GM12878 (cell line): Measurements from ENCODE around the gene RAB35. TPM values are rescaled to one million over a fixed set of nuclear protein-coding genes. Genes with fewer than 3 reads are reported as not detected.
A peak's percentile ranks its signal among the peaks of the same experiment; 100 is the strongest.

ENCODE experiments used
- ATF3 ChIP-seq: IDR thresholded peaks from 2 replicates; pipeline ENCODE4 v1.6.1; 2011; ENCODE audit warnings: low read depth, mild to moderate bottlenecking, low read length, moderate library complexity, borderline replicate concordance; ENCODE audit errors: extremely low read depth
- BHLHE40 ChIP-seq, 2 experiments: fragments of 450-650 bp in 1 of 2; IDR thresholded peaks; 2 replicates each; pipeline ENCODE4 v1.6.1; 2011 to 2017; ENCODE audit warnings: low read depth in 2 of 2, borderline replicate concordance in 1 of 2, improper control_type of control experiment in 1 of 2, low read length in 1 of 2, mild to moderate bottlenecking in 1 of 2
- CBX3 ChIP-seq: fragments of 200-600 bp; sonication (generic); IDR thresholded peaks from 2 replicates; pipeline ENCODE4 v1.6.1; 2016; ENCODE audit warnings: low read depth, borderline replicate concordance
- CREB1 ChIP-seq: IDR thresholded peaks from 2 replicates; pipeline ENCODE4 v1.6.1; 2012; ENCODE audit warnings: low read depth, mild to moderate bottlenecking, inconsistent platforms
- GABPA ChIP-seq: IDR thresholded peaks from 2 replicates; pipeline ENCODE4 v1.6.1; 2014; ENCODE audit warnings: antibody characterized with exemption, low read depth, mild to moderate bottlenecking, inconsistent platforms
- HCFC1 ChIP-seq: fragments of 150-350 bp; IDR thresholded peaks from 2 replicates; pipeline ENCODE4 v1.6.1; 2014; ENCODE audit warnings: low read length
- IRF4 ChIP-seq: IDR thresholded peaks from 2 replicates; pipeline ENCODE4 v1.6.1; 2011; ENCODE audit warnings: low read depth, low read length
- RAD21 ChIP-seq: IDR thresholded peaks from 2 replicates; pipeline ENCODE4 v1.6.1; 2011; ENCODE audit warnings: mild to moderate bottlenecking, low read depth, low read length, moderate library complexity; ENCODE audit not compliant: insufficient read depth
- RAD51 ChIP-seq: fragments of 450-650 bp; IDR thresholded peaks from 2 replicates; pipeline ENCODE4 v1.6.1; 2016; ENCODE audit warnings: moderate library complexity, mild to moderate bottlenecking, inconsistent platforms
- RCOR1 ChIP-seq: conservative IDR thresholded peaks from 2 replicates; pipeline ENCODE4 v1.6.1; 2012; ENCODE audit warnings: low read depth, low read length, improper control_type of control experiment
- SIN3A ChIP-seq: IDR thresholded peaks from 2 replicates; pipeline ENCODE4 v1.6.1; 2012; ENCODE audit warnings: low read depth, low read length, improper control_type of control experiment
- SMC3 ChIP-seq: IDR thresholded peaks from 2 replicates; pipeline ENCODE4 v1.6.1; 2011; ENCODE audit warnings: low read length, improper control_type of control experiment, borderline replicate concordance
- SPI1 ChIP-seq: IDR thresholded peaks from 2 replicates; pipeline ENCODE4 v1.6.1; 2011; ENCODE audit warnings: low read depth, mild to moderate bottlenecking, low read length, moderate library complexity, borderline replicate concordance; ENCODE audit not compliant: insufficient read depth
- STAT1 ChIP-seq: fragments of 450-650 bp; conservative IDR thresholded peaks from 2 replicates; pipeline ENCODE4 v1.6.1; 2014; ENCODE audit warnings: antibody characterized with exemption, mild to moderate bottlenecking
- STAT3 ChIP-seq: IDR thresholded peaks from 2 replicates; pipeline ENCODE4 v1.6.1; 2011; ENCODE audit warnings: low read depth, low read length, improper control_type of control experiment
- TCF12 ChIP-seq: IDR thresholded peaks from 2 replicates; pipeline ENCODE4 v1.6.1; 2011; ENCODE audit warnings: low read depth, mild to moderate bottlenecking, low read length
- USF2 ChIP-seq: IDR thresholded peaks from 2 replicates; pipeline ENCODE4 v1.6.1; 2011; ENCODE audit warnings: low read depth, low read length, improper control_type of control experiment, borderline replicate concordance
- ZBTB11 ChIP-seq: fragments of 450-650 bp; formaldehyde crosslinking; IDR thresholded peaks from 2 replicates; pipeline ENCODE4 v1.5.0; 2022; ENCODE audit warnings: mild to moderate bottlenecking, missing genetic modification characterization
- ZNF384 ChIP-seq: IDR thresholded peaks from 2 replicates; pipeline ENCODE4 v1.6.1; 2012; ENCODE audit warnings: low read depth, mild to moderate bottlenecking, low read length, improper control_type of control experiment, borderline replicate concordance
- polyA plus RNA-seq, 11 experiments: library from polyadenylated mRNA; depleted of rRNA in 4 of 11; unstranded in 6 of 11; stranded (reverse) in 5 of 11; fragments of >200 nt; fragmentation: Nextera tagmentation in 4 of 11; fragmentation: Illumina TruSeq in 1 of 11; extraction: Ambion mirVana in 4 of 11; extraction: Trizol in 1 of 11; gene quantifications; 1 replicate in 1 of 11; 2 replicates in 10 of 11; pipeline versions ENCODE4 v1.2.1 to v1.2.3, GENCODE V29; 2011 to 2016; ENCODE audit warnings: inconsistent platforms in 2 of 11, missing spikeins in 2 of 11, low read depth in 1 of 11
- total RNA-seq, 4 experiments: library from RNA; depleted of rRNA in 3 of 4; stranded (reverse); fragments of >200 nt in 3 of 4; fragmentation: Illumina TruSeq in 1 of 4; extraction: Trizol in 1 of 4; gene quantifications; 2 replicates each; pipeline versions ENCODE4 v1.2.1 to v1.2.3, GENCODE V29; 2013 to 2021
- TF ChIP-seq, protein P1 (sequence below): fragments of 150-350 bp; IDR thresholded peaks from 2 replicates; pipeline ENCODE4 v1.6.1; 2014; ENCODE audit warnings: mild to moderate bottlenecking, low read depth, low read length
- TF ChIP-seq, protein P2 (sequence below): IDR thresholded peaks from 2 replicates; pipeline ENCODE4 v1.6.1; 2012; ENCODE audit warnings: mild to moderate bottlenecking, low read depth, low read length

The RAB35 gene
- total and polyA plus RNA-seq, 10 of the 15 experiments (the other 5 are each of a cell fraction or from before 2014, with no cell fraction given) = 0.76 to 99.2 (median 43.8) TPM

GRCh38 chr12:120119271-120119973 is 2.9 kb upstream of the RAB35 start (continued):
- TF ChIP-seq, protein P1, sequence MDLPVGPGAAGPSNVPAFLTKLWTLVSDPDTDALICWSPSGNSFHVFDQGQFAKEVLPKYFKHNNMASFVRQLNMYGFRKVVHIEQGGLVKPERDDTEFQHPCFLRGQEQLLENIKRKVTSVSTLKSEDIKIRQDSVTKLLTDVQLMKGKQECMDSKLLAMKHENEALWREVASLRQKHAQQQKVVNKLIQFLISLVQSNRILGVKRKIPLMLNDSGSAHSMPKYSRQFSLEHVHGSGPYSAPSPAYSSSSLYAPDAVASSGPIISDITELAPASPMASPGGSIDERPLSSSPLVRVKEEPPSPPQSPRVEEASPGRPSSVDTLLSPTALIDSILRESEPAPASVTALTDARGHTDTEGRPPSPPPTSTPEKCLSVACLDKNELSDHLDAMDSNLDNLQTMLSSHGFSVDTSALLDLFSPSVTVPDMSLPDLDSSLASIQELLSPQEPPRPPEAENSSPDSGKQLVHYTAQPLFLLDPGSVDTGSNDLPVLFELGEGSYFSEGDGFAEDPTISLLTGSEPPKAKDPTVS = no peak
- TF ChIP-seq ZBTB11 (no peak), SIN3A (no peak), HCFC1 (no peak), GABPA (no peak), STAT3 (no peak), RAD21 (no peak), CREB1 (0 out of 2 replicates have a peak, but pooled peaks have one; percentile 28), USF2 (no peak), RAD51 (no peak), ZNF384 (peak; percentile 91), RCOR1 (no peak), ATF3 (no peak), IRF4 (peak; percentile 86), SPI1 (peak; percentile 77; the same call in 1 of the 2 replicates), CBX3 (no peak), BHLHE40 (IDR thresholded peaks at IDR 0.05; ENCODE audit: borderline replicate concordance in 1 of 2, low read depth in 2 of 2, low read length in 1 of 2) (no peak; a peak in 1 of 4 replicates), SMC3 (no peak), TCF12 (no peak), STAT1 (no peak)
- TF ChIP-seq, protein P2, sequence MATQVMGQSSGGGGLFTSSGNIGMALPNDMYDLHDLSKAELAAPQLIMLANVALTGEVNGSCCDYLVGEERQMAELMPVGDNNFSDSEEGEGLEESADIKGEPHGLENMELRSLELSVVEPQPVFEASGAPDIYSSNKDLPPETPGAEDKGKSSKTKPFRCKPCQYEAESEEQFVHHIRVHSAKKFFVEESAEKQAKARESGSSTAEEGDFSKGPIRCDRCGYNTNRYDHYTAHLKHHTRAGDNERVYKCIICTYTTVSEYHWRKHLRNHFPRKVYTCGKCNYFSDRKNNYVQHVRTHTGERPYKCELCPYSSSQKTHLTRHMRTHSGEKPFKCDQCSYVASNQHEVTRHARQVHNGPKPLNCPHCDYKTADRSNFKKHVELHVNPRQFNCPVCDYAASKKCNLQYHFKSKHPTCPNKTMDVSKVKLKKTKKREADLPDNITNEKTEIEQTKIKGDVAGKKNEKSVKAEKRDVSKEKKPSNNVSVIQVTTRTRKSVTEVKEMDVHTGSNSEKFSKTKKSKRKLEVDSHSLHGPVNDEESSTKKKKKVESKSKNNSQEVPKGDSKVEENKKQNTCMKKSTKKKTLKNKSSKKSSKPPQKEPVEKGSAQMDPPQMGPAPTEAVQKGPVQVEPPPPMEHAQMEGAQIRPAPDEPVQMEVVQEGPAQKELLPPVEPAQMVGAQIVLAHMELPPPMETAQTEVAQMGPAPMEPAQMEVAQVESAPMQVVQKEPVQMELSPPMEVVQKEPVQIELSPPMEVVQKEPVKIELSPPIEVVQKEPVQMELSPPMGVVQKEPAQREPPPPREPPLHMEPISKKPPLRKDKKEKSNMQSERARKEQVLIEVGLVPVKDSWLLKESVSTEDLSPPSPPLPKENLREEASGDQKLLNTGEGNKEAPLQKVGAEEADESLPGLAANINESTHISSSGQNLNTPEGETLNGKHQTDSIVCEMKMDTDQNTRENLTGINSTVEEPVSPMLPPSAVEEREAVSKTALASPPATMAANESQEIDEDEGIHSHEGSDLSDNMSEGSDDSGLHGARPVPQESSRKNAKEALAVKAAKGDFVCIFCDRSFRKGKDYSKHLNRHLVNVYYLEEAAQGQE = no peak
